C4-2B (cell line): ENCODE data around the gene NXF3.
"Not testable (repeated sequence)": the region's sequence is repeated elsewhere in the genome, so short reads cannot be mapped to it uniquely, and the experiment has no call there.

Experiments used
- ZFX ChIP-seq: fragments of 450-650 bp; IDR thresholded peaks from 2 replicates; pipeline ENCODE4 v1.6.1; 2017
- TF ChIP-seq, protein P1 (sequence below): fragments of 450-650 bp; conservative IDR thresholded peaks from 2 replicates; pipeline ENCODE4 v1.5.1; 2017; ENCODE audit warnings: mild to moderate bottlenecking

DNA sequence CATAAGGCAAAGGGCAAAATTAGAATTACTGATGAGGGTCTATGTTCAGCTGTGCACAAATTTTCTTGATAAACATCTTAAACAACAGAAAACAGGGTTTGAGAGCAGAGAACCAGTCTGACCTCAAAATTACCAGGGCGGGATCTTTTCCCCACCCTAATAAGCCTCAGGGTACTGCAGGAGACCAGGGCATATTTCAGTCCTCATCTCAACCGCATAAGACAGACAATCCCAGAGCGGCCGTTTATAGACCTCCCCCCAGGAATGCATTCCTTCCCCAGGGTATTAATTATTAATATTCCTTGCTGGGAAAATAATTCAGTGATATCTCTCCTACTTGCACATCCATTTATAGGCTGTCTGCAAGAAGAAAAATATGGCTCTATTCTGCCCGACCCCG, 16.6 kb upstream of the NXF3 start:
- TF ChIP-seq, protein P1, sequence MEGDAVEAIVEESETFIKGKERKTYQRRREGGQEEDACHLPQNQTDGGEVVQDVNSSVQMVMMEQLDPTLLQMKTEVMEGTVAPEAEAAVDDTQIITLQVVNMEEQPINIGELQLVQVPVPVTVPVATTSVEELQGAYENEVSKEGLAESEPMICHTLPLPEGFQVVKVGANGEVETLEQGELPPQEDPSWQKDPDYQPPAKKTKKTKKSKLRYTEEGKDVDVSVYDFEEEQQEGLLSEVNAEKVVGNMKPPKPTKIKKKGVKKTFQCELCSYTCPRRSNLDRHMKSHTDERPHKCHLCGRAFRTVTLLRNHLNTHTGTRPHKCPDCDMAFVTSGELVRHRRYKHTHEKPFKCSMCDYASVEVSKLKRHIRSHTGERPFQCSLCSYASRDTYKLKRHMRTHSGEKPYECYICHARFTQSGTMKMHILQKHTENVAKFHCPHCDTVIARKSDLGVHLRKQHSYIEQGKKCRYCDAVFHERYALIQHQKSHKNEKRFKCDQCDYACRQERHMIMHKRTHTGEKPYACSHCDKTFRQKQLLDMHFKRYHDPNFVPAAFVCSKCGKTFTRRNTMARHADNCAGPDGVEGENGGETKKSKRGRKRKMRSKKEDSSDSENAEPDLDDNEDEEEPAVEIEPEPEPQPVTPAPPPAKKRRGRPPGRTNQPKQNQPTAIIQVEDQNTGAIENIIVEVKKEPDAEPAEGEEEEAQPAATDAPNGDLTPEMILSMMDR = not testable (repeated sequence)
- TF ChIP-seq ZFX = not testable (repeated sequence)
